H1 (cell line): ENCODE measurements around the gene ERLIN1. TPM values are rescaled to one million over a fixed set of nuclear protein-coding genes. Genes with fewer than 3 reads are reported as not detected.

ENCODE experiments used
- CTBP2 ChIP-seq: IDR thresholded peaks from 2 replicates; pipeline ENCODE4 v1.7.0; 2011; ENCODE audit warnings: borderline replicate concordance, mild to moderate bottlenecking, moderate library complexity, mixed read lengths, low read length; ENCODE audit not compliant: insufficient read depth, insufficient read length
- GTF2F1 ChIP-seq: IDR thresholded peaks from 2 replicates; pipeline ENCODE4 v1.6.1; 2012; ENCODE audit warnings: low read depth, low read length, improper control_type of control experiment, borderline replicate concordance
- NRF1 ChIP-seq: IDR thresholded peaks from 2 replicates; pipeline ENCODE4 v1.6.1; 2011; ENCODE audit warnings: mild to moderate bottlenecking, low read depth, low read length, improper control_type of control experiment
- PHF8 ChIP-seq: fragments of 200-600 bp; sonication (generic); conservative IDR thresholded peaks from 2 replicates; pipeline ENCODE4 v1.7.1; 2012; ENCODE audit warnings: low read depth, mild to moderate bottlenecking, inconsistent platforms, low read length, moderate library complexity
- POLR2A ChIP-seq, 2 experiments: IDR thresholded peaks; 1 replicate in 1 of 2; 2 replicates in 1 of 2; pipeline ENCODE4 v1.6.1; 2011; ENCODE audit warnings: low read depth in 2 of 2, low read length in 2 of 2, mild to moderate bottlenecking in 2 of 2; ENCODE audit errors: control extremely low read depth in 1 of 2
- SP4 ChIP-seq: IDR thresholded peaks from 2 replicates; pipeline ENCODE4 v1.6.1; 2012; ENCODE audit warnings: low read length, inconsistent platforms
- polyA plus RNA-seq, 7 experiments: library from polyadenylated mRNA; depleted of rRNA in 3 of 7; stranded (reverse) in 5 of 7; unstranded in 2 of 7; fragments of >200 nt in 5 of 7; fragments of 200-250 nt in 2 of 7; gene quantifications; 1 replicate in 5 of 7; 2 replicates in 1 of 7; 4 replicates in 1 of 7; pipeline versions ENCODE4 v1.2.1 to v1.2.3, GENCODE V29; 2011 to 2013; ENCODE audit warnings: missing spikeins in 2 of 7, mixed read lengths in 2 of 7
- total RNA-seq: library from RNA; stranded (reverse); fragmentation: NEBNext Ultra II Directional; extraction: Animal tissue kit (Norgen Biotek cat#: 25700); gene quantifications from 2 replicates; pipeline ENCODE4 v1.2.1, GENCODE V29; 2021
- TF ChIP-seq, protein P1 (sequence below): IDR thresholded peaks from 2 replicates; pipeline ENCODE4 v1.6.1; 2012; ENCODE audit warnings: inconsistent platforms

ERLIN1 gene
- total and polyA plus RNA-seq, 2 of the 8 experiments (the other 6 are each of a cell fraction or from before 2014, with no cell fraction given): 16.5 to 32.0 TPM

DNA sequence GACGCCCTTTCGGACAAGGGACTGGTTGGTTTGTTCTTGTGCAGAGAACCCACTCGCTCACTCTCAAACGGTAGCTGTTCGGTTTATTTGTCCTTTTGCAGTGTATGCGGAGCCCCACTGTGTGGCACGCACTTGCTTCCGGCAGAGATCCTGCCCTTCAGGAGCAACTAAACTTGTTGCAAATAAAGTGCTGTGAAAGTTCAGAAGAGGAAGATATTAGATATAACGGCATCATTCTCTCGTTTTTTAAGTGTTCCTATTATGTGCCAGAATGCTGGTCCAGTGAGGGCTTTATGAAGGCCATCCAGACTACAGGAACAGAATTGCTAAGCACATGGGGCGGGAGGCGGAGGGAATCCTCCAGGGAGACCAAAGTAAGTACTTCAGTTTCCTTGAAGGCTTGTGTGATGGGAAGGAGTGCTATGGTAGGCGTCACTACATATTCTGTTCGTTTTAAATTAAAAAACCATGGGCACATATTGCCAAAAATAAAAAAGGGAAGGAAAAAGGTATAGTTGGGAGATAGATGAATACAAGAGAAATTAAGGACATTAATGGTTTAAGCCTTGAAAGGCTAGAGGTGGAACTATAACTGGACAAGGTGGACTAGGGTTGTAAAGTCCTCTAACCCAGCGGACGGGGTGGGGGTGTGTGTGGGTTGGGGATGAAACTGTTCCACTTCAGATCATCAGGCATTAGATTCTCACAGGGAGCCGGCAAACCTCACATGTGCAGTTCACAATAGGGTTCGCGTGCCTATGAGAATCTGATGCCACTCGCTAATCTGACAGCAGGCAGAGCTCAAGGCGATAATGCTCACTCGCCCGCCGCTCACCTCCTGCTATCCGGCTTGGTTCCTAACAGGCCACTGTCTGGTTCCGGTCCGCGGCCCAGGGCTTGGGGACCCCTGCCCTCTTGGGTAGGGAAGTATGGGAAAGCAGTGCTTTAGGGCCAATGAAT is 704 bp upstream of the ERLIN1 start (continued):
- no peak for TF ChIP-seq GTF2F1
- no peak; the same call in 1 of the 2 replicates for TF ChIP-seq PHF8
- TF ChIP-seq CTBP2: no peak
- 0 out of 2 replicates have a peak, but pooled peaks have one; percentile 16 for TF ChIP-seq SP4
- no peak for TF ChIP-seq NRF1
- TF ChIP-seq, protein P1, sequence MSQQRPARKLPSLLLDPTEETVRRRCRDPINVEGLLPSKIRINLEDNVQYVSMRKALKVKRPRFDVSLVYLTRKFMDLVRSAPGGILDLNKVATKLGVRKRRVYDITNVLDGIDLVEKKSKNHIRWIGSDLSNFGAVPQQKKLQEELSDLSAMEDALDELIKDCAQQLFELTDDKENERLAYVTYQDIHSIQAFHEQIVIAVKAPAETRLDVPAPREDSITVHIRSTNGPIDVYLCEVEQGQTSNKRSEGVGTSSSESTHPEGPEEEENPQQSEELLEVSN: 0 out of 2 replicates have a peak, but pooled peaks have one; percentile 19
- peak in 1 of 2 experiments; percentile 32; a peak in 1 of 3 replicates for TF ChIP-seq POLR2A (IDR thresholded peaks at IDR 0.05; ENCODE audit: control extremely low read depth in 1 of 2, low read depth in 2 of 2, low read length in 2 of 2)
